Testis (tissue), 3 donors: ENCODE measurements around the gene LRIG1. TPM values are rescaled to one million over a fixed set of nuclear protein-coding genes. Genes with fewer than 3 reads are reported as not detected.

ENCODE experiments used
- DNase-seq: peaks from one replicate; pipeline ENCODE4 v3.0.0-alpha.2; 2019
- H3K27ac ChIP-seq, 2 donors: fragments of 200-600 bp; sonication (generic); one replicate each; pipeline ENCODE4 v1.5.1; 2019
- H3K27me3 ChIP-seq: fragments of 200-600 bp; sonication (generic); one replicate; pipeline ENCODE4 v1.5.1; 2019
- H3K36me3 ChIP-seq: fragments of 200-600 bp; sonication (generic); one replicate; pipeline ENCODE4 v1.5.1; 2017; ENCODE audit warnings: low read depth; ENCODE audit errors: missing control alignments
- H3K4me1 ChIP-seq: fragments of 200-600 bp; sonication (generic); one replicate; pipeline ENCODE4 v1.5.1; 2019
- H3K4me3 ChIP-seq, 2 donors: fragments of 200-600 bp; sonication (generic); one replicate each; pipeline ENCODE4 v1.5.1; 2017 to 2019
- H3K9me3 ChIP-seq: fragments of 200-600 bp; sonication (generic); one replicate; pipeline ENCODE4 v1.5.1; 2017
- CTCF ChIP-seq, 3 experiments: fragments of 450-650 bp in 2 of 3; fragments of 200-600 bp in 1 of 3; sonication (generic) in 1 of 3; IDR thresholded peaks; one replicate each; pipeline ENCODE4 v1.5.1; 2016 to 2019; ENCODE audit warnings: antibody characterized with exemption in 3 of 3, mild to moderate bottlenecking in 2 of 3, moderate library complexity in 1 of 3
- POLR2A ChIP-seq: fragments of 450-650 bp; IDR thresholded peaks from one replicate; pipeline ENCODE4 v1.6.1; 2017; ENCODE audit warnings: antibody characterized with exemption, mild to moderate bottlenecking, moderate library complexity
- WGBS, 2 donors: methylation state at CpG; one replicate each; pipeline ENCODE4 v1.1.5; 2018; 5-methylcytosine and 5-hydroxymethylcytosine counted together
- intact Hi-C: fragments of 100-400 bp; cut with DNase I; formaldehyde crosslinking; loops from one replicate; pipeline ENCODE4 v1.15.1; 2023; ENCODE audit warnings: low total_unique reads
- polyA plus RNA-seq: library from polyadenylated mRNA; stranded (reverse); fragments of 350-450 nt; fragmentation: Illumina TruSeq; extraction: RNeasy Lipid Tissue Mini Kit (QIAGEN cat#74804); gene quantifications from one replicate; pipeline ENCODE4 v1.2.3, GENCODE V29; 2014; ENCODE audit warnings: low read depth, low replicate concordance; ENCODE audit not compliant: insufficient read depth
- total RNA-seq, 2 donors: library from RNA; depleted of rRNA; stranded (reverse); fragments of >200 nt; gene quantifications; one replicate each; pipeline ENCODE4 v1.2.3, GENCODE V29; 2016

LRIG1 gene
- total and polyA plus RNA-seq, 3 donors from 2014 or later = 62.7 to 107 (median 77.9) TPM

- intact Hi-C loops = no loop called here
- no peaks in the 10 kb centered on the region for H3K4me1 ChIP-seq
- DNase-seq = no peak
Measured at GRCh38 chr3:66463730-66464511, 36.9 kb downstream of the LRIG1 start.

GRCh38 chr3:66463054-66463631 lies 37.7 kb downstream of the LRIG1 start:
- Histone ChIP-seq H3K27ac (no peak overlapping the region), H3K27me3 (no peaks in the 10 kb centered on the region), H3K9me3 (no peaks in the 10 kb centered on the region), H3K4me1 (no peaks in the 10 kb centered on the region), H3K4me3 (no peak overlapping the region), H3K36me3 (no peaks in the 10 kb centered on the region)
- 76 to 77% methylated on average over 7 of the region's 7 CpGs for WGBS, 2 donors
- intact Hi-C loops = no loop called here
- no peak for DNase-seq
- TF ChIP-seq POLR2A (no peak), CTCF (IDR thresholded peaks at IDR 0.05) (no peak)

More at GRCh38 chr3:66463730-66464511, 36.9 kb downstream of the LRIG1 start:
- WGBS, 2 donors = 76 to 81% methylated on average over 9 of the region's 9 CpGs
- Histone ChIP-seq H3K9me3 (no peaks in the 10 kb centered on the region), H3K27ac (no peak overlapping the region), H3K27me3 (no peaks in the 10 kb centered on the region), H3K4me3 (no peak overlapping the region), H3K36me3 (no peaks in the 10 kb centered on the region)
- TF ChIP-seq POLR2A = no peak
- no peak for TF ChIP-seq CTCF (IDR thresholded peaks at IDR 0.05)

GRCh38 chr3:66457252-66457651 lies 43.6 kb downstream of the LRIG1 start:
- no peak for TF ChIP-seq POLR2A
- TF ChIP-seq CTCF (IDR thresholded peaks at IDR 0.05) = no peak
- 78 to 81% methylated on average over 4 of the region's 4 CpGs for WGBS, 2 donors
- Histone ChIP-seq H3K9me3 (no peaks in the 10 kb centered on the region), H3K4me1 (peaks cover 21% of the 10 kb centered on the region), H3K27me3 (no peaks in the 10 kb centered on the region), H3K27ac (no peak overlapping the region), H3K4me3 (no peak overlapping the region), H3K36me3 (no peaks in the 10 kb centered on the region)
- DNase-seq = no peak
- intact Hi-C loops = no loop called here

- 86 to 98% methylated on average over 5 to 10 of the region's 10 CpGs for WGBS, 2 donors
- H3K36me3 ChIP-seq = no peaks in the 10 kb centered on the region
- no peak for DNase-seq
- H3K4me1 ChIP-seq = peaks cover 25% of the 10 kb centered on the region
- no peak for TF ChIP-seq POLR2A
- TF ChIP-seq CTCF (IDR thresholded peaks at IDR 0.05) = no peak
- no peaks in the 10 kb centered on the region for H3K27me3 ChIP-seq
- no peak overlapping the region for H3K4me3 ChIP-seq
- intact Hi-C loops = no loop called here
- no peak overlapping the region for H3K27ac ChIP-seq
- no peaks in the 10 kb centered on the region for H3K9me3 ChIP-seq
Measured at GRCh38 chr3:66456711-66457173, 44.1 kb downstream of the LRIG1 start.
